RPMI8226 (cell line): ENCODE measurements around the gene ADRB2.

Source experiments
- DNase-seq: peaks from one replicate; pipeline ENCODE4 v3.0.0-alpha.2; 2015

The ADRB2 gene

DNA sequence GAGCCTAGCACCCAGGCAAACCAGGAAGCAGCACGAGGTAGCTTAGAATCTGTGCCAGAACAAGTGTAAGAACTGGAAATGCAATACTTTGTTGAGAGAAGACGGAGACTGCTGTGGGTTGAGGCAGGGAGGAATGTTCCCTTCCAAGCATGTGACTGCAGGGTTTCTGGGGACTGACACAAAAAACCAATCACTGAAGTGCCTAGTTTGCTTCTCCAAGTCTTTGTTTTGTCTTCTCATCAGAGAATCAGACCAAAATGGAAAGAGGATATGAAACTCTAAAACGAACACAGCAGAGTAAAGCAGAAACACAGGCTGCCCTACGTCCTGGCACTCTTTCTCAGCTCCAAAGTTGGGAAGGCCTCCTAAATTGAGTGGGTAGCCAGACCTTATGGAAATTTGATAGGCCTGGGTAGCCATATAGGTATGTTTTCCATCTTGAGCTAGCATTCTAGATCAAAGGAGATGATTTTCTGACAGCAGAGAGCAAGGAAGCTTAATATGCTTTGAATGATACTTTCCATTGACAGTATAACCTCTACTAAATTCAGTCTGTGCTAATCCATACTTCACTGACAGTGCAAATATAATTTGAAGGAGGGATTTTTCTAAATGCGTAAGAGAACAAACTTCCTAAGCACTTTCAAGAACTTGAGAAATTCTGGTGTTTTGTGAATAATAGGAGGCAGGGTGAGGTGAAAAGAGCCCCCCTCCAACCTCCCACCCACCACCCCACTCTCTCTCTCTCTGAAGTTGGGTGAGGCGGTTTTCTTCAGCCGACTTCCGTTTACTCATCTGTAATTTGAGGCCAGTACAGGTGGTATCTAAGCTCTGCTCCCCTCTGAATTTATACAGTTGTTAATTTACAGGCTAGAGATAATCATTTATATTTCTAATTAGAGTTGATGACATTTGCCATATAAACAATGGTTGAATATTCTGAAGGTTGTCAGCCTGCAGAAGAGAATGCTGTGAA, 5.5 kb downstream of the ADRB2 start:
- peak; percentile 83 for DNase-seq

DNA sequence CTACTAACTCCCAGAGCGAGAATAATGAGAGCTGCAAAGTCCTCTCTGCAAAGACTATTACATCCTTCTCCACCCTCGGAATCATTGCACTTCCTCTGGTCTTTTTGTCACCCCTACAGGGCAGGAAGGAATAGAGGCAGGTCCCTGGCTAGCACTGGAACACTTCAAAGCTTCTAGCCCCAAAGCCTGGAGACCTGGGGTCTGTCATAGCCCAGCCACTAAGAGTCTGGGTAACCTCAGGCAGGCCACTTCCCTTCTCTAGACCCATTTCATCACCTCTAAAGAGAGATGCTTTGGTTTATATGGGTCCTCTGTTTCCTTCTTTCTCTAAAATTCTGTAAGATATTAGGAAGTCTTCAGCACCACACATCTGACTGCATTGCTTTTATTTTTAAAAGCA, 6.7 kb downstream of the ADRB2 start:
- peak; percentile 33 for DNase-seq

DNA sequence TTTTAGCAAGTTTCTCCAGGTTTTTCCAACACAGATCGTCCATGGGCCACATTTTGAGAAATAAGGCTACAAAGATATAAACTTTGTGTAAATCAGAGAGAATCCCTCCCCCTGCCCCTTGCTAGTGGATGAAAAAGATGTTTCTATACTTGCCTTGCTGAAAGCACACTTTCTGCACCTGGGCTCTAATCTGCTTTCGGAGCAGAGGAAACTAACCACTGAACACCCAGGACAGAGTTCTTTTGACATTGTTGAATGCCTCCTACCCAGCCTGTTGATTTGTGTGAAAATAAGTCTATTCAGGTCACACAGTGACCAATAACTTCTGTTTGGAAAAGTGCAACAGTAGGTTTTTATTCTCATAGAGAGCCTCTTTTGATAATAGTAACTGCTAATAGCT, 7.5 kb downstream of the ADRB2 start:
- DNase-seq: peak; percentile 83

DNA sequence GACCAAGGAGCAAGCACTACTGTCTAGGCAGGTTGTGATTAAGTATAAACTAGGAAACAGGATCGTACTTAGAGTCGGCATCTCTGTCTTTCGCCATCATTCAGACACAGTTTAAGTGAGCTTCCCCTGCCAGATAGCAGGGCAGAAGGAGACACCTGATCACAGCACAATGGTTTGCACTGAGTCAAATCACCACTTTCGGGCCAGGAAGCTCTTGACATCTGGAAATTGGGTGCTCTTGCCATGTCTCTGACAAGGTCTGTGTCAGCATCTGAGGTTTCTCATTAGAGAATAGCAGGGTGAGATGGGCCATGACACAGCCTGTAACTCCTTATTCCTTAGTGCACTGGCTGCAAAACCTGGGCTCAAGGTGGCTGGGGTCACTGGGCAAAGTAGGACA, 8.3 kb downstream of the ADRB2 start:
- peak; percentile 90 for DNase-seq

DNA sequence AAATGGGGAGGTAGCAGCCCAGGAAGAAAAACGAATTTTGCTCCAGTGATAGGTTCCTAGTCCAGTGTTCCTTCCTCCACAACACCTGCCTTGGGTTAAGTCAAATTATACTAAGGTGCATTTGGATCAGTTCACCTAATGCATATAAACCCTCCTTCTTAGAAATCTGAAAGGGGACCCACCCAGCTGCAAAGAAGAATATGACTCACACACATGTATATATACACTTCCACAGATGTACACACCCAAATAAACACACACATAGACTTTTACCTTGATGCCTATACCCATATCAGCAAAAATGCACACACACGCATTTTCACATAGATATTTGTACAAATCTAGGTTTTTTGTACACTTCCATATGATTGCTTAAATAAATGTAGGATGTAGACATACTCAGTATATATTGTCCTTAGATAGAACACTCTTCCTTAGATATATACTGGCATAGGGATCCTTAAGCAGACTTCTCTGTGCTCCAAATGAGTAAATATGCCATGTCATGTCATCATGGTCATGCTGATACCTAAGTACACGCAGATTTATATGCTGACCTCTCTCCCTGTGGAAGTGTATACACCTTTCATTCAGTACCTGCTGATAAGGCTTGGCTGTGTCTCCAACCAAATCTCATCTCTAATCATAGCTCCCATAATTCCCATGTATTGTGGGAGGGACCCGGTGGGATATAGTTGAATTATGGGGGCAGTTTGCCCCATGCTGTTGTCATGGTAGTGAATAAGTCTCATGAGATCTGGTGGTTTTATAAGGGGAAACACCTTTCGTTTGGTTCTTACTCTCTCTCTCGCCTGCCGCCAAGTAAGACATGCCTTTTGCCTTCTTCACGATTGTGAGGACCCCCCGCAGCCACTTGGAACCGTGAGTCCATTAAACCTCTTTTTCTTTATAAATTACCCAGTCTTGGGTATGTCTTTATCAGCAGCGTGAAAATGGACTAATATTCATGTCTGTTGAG, 10.2 kb downstream of the ADRB2 start:
- DNase-seq: no peak

DNA sequence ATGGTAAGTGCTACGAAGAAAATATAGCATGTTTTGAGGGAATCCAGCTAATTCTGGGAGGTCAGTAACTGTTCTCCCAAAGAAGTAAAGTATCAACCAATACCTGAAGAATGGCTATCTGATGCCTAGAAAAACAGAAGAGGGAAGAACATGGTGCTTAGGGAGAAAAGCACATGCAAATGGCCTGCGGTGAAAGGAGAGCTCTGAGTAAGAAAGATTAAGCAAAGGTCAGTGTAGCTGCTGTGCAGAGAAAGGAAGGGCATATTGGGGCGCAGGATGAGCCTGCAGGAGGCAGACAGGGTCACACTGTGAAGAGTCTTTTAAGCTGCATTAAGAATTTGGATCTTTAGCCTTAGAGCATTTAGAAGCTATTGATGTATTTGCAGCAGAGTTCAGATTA, 11.0 kb downstream of the ADRB2 start:
- no peak for DNase-seq

DNA sequence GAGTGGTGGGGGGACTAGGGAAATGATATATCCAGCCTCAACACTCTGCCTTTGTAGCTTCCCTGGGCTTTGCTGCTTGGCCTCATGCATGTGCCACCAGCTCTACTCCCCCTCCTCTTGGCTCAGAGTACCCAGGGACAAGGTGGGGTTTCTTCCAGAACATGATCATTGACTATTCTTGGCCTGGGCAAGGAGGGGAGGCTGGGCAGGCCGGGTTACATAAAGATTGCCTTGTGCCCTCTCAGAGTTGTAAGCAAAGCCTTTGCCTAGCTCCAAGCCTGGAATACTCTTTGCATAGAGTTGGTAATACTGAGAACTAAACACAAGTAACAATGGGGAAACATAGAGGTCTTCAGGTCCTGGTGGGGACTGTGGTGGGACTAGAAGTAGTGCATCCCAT, 11.9 kb downstream of the ADRB2 start:
- DNase-seq: no peak

DNA sequence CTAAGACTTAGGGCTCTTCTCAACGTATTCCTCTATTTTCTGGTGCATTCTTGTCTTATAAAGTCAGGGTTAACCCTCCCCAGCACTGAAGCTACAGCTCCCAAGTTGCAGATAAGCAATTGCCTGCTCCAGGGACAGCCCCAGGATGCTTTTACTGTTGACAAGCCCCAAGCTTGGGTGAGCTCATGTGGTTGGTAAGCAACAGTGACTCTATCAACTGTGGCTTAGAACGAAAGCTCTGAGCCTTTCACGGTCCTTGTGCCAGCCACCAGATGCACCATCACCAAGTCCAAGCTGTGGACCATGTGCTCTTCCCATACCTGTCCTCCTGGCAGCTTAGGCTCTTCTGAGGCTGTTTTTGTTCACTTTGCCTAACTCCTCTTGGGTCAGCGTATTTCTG, 13.5 kb downstream of the ADRB2 start:
- no peak for DNase-seq

DNA sequence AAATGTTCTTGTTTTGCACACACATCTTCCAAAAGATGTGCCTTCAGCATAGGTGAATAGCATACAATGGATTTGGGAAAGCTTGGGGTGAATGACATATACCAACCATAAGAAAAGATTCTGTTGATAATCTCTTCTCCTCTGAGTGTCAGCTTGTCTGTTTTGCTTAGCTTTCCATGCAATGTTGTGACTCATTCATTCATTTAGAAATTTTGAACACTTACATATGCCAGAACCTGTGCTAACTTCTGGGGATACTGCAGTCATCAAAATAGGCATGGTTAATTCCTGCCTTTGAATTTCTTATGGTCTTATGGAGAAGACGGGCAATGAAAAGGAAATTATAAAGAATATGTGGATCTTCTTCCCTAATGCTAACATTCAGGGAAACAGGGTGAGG, 14.1 kb downstream of the ADRB2 start:
- no peak for DNase-seq

DNA sequence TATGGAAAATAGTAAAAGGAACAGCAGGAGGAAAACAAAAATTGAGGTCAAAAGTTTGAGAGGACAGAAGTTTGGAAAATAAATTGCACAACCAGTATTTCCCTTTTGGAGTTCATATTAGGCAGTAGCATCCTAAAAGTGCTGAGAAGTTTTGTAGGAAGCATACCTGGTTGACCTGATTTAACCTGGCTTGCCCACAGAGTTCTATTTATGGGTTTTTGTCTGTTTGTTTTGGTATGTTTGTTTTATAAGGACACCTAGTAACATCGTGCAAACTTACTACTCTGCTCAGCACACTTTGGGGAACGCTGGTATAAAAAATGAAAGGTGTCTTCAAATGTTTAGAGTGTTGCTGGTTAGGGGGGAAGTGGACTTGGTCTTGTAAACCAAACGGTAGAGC, 15.1 kb downstream of the ADRB2 start:
- peak; percentile 32 for DNase-seq

DNA sequence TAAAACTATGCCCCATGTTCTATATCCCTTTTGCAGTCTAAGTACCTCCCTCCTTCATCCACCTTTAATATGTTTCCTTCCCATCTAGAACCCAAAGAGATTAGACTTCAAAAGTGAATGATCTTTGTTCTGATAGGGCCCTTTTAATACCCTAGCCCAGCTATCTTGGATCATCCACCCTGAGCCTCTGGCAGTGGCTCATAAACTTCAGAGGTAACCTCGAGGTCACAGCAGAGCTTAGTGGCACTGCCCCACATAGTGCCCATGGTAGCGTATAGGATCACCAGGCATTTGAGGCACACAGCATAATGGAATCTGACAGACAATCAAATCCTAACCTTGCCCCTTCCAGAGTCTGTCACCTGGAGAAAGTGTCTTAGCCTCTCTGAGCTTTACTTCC, 15.8 kb downstream of the ADRB2 start:
- no peak for DNase-seq

DNA sequence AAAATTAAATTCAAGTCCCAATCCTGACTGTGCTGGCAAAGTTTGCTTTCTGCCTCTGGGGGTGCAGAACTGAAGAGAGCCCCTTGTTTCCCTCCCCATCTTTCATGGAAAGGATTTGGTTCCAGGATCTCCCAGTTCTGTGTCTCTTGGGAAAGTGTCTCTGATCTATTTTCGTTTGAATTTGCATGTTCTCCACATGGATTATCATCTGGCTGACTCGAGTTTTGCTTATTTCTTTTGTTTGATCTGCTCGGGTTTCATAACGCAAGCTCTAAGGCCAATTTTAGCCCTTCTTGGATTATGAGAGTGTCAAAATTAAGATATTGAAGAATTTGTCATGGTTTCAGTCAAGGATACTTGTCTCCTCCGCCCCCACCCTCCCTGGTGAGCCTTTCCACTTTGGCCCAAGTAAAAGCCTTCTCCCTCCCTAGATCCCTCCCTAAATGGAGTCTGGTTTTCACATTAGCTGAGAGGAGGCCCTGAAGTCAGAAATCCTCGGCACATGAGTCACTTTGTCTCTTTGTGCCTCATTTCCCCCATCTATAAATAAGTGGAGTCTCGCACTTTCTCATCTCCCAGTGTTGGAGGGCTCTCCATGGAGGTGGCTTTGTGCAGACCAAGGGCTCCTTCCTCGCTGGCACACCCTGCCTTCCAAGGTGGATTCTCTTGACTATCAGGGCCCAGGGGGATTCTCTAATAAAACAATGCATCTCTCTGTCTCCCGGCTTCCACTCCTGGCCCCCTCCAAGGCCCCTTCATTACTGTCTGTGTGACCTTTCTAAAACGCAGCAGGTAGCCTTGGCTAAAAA, 17.3 kb downstream of the ADRB2 start:
- DNase-seq: no peak

DNA sequence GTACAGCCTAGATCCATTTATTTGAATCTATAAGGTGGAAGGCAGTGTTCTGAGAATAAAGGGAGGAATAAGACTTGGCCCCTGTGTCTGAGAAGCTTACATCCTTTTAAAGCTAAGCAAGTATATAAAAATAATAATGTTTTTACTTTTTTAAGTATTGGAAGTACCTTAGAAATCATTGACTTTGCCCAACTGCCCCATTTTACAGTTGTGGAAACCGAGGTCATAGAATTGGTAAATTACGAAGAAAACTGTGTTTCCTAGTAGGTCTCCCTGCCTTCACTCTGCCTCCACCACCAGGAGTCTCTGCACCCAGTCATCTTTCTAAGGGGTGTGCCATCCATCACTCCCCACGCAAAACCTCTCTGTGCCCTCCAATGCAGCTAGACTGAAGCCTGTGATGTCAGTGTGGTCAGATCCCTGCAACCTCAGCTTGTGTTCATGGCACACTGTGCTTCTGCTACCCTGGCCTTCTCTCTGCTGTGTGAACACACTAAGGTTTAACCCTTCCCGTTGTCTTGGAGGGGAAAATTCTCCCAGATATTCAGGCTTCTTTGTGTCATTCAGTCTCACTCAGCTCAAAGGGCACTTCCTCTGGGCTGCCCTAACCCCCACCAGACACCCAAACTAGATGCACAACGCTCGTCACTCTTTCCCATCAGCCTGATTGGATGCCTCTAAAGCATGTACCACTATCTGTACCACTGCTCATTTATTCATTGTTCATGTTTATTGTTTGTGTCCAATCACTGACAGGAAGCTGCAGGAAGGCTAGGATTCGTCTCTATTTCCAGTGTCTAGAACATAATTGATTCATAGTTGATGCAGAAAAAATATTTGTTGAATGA, 18.2 kb downstream of the ADRB2 start:
- no peak for DNase-seq

DNA sequence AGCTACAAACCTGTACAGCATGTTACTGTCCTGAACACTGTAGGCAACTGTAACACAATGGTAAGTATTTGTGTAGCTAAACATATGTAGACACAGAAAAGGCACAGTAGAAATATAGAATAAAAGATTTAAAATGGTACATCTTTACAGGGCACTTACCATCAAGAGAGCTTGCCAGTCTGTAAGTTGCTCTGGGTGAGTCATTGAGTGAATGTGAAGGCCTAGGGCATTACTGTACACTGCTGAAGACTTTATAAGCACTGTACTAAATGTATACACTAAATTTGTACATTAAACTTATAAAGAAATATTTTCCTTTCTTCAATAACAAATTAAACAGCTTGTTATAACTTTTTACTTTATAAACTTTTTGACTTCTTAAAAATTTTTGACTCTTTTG, 20.5 kb downstream of the ADRB2 start:
- no peak for DNase-seq

DNA sequence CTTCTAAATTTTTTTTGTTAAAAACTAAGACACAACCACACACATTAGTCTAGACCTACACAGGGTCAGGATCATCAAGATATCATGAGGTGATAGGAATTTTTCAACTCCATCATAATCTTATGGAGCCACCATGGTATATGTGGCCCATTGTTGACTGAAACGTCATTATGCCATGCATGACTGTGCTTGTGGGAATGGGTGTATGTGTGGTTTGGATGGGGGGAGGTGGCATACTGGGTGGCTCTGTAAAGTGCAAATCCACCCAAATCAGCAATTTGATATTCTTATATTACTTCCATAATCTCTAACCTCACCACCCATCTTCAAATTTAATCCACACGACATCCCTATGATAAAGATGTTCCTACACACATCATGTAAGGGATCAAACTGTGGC, 21.0 kb downstream of the ADRB2 start:
- no peak for DNase-seq

DNA sequence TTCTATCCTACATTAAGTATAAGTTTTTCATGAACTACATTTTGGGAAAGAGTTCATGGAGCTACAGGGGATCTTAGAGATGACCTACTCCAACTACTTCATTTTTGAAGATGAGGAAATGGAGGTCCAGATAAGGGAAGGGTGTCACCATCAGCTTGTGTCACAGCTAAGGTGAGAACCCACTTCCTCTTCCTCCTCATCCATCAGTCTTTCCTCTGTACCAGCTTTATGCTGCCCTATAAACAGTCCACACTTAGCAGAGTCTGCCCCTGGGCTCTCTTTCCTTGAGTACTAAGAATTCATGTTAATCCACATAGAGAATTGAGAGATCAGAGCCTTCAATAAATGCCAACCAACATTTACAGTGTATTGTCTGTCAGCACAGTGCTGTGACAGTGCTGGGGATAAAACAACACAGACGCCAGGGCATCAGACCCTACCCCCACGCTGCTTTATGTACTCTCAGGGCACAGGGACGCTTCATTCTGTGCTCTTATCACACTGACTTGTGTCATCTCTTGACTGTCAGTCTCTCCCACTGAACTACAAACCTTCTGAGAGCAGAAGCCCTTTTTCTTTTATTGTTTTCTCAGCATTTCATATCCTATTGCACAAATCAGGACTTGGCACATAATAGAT, 22.1 kb downstream of the ADRB2 start:
- DNase-seq: no peak

DNA sequence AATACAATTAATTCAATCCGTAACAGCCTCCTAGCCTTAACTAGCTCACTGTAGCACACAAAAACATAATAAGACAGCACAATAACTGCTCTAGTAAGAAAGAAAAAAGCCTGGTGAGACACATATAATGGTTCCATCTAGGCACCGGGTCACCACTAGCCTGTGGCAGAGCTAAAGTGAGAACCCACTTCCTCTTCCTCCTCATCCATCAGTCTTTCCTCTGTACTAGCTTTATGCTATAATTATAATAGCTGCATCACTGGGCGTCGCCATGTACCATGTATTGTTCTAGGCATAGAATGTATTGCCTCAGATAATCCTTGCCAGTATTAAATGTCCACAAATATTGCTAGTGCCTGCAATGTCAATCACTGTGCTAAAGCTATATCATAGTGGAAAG, 23.1 kb downstream of the ADRB2 start:
- no peak for DNase-seq

DNA sequence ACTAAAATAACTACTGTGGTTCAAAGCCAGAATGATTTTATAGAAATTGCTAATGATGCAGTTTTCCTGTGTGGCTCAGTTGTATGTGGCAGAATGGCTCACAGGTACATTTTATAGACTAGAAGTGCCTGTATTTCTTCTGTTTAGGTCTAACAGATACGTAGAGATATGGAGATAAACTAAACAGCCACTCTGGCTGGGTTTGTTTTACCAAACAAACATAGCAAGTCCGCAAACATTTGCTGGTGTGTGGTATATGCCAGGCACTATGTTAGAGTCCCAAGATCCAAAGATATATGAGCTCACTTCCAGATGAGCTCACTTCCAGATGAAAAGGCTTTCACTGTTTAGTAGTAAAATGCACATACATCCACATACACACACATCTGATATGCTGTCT, 24.4 kb downstream of the ADRB2 start:
- DNase-seq: no peak

DNA sequence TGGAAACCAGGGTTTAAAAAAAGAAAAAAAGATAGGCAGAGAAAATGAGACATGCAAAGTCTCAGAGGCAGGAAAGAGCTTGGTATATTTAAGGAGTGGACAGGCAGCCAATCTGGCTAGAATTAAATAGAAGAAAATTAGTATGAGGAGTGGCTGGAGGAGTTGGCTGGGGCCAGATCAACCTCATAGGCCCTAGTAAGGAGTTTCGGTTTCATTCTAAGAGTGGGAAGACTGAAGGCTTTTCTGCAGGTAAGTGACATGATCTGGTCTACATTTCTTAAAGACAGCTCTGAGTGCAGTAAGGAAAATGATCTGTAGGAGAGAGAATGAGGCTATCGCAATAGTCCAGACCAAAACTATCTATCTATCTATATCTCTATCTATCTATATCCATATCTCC, 27.5 kb downstream of the ADRB2 start:
- DNase-seq: peak; percentile 72

DNA sequence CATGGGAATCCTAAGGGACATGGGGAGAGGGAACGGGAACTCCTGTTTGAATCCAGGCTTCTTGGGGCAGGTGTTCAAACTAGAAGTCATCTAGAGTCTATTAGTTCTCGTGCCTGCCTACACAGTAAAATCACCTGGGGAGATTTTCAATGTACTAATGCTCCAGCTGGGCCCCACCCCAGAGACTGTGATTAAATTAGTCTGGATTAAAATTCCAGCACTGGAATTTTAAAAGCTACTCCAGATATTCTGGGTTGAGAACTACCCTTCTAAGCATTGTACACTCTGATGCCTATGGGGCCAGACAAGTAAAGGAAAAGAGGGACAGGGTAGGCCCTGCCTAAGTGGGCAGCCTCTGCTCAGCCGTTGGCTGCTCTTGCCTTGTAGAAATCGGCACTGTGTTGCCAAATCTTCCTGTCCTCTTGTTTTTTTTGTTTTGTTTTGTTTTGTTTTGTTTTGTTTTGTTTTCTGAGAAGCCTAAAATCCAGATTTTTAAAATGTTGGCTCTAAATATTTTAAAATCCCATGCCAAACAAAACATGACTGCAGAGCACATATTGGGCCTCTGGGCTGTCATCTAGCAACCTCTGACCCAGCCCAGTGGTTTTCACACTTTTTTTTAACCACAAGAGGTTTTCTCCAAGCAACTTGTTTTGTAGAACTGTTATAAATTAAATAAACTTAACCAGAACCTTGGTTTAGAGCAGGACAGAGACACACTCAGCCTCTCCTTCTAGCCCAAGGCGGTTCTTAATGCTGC, 29.0 kb downstream of the ADRB2 start:
- DNase-seq: no peak

DNA sequence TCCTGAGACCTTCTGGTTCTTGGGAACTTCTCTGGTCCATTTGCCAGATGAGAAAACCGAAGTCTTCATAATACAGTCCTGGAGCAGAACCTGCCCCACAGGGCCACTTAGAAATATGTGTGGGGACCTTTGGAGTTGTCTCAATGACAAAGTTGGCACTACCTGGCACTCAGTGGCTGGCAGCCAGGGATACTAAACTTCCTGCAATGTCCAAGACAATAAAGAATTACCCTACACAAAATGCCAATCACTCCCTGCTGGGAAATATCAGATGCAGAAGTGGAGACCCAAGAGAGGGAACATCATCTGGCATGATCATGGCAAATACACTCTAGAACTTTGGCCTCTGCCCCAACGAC, 29.6 kb downstream of the ADRB2 start:
- DNase-seq: no peak
